Upper lobe of left lung (tissue), 4 donors: Measurements from ENCODE around the gene HELZ2.

ENCODE experiments used
- EP300 ChIP-seq, 4 donors: sonication (generic); formaldehyde crosslinking; IDR thresholded peaks; one replicate each; pipeline ENCODE4 v1.5.1; 2017; ENCODE audit warnings: antibody characterized with exemption in 4 of 4, control low read depth in 2 of 4
- POLR2A ChIP-seq, 4 donors: fragments of 450-650 bp; IDR thresholded peaks; one replicate each; pipeline ENCODE4 v1.5.1; 2016 to 2017; ENCODE audit warnings: antibody characterized with exemption in 4 of 4, mild to moderate bottlenecking in 2 of 4
- POLR2AphosphoS5 ChIP-seq, 2 donors: sonication (generic); formaldehyde crosslinking; IDR thresholded peaks; one replicate each; pipeline ENCODE4 v1.5.1; 2017; ENCODE audit warnings: antibody characterized with exemption in 2 of 2
- TF ChIP-seq, protein P1 (sequence below), 6 experiments: fragments of 450-650 bp in 4 of 6; fragments of 200-600 bp in 2 of 6; sonication (generic) in 2 of 6; IDR thresholded peaks; one replicate each; pipeline ENCODE4 v1.5.1; 2016 to 2019; ENCODE audit warnings: antibody characterized with exemption in 6 of 6

DNA sequence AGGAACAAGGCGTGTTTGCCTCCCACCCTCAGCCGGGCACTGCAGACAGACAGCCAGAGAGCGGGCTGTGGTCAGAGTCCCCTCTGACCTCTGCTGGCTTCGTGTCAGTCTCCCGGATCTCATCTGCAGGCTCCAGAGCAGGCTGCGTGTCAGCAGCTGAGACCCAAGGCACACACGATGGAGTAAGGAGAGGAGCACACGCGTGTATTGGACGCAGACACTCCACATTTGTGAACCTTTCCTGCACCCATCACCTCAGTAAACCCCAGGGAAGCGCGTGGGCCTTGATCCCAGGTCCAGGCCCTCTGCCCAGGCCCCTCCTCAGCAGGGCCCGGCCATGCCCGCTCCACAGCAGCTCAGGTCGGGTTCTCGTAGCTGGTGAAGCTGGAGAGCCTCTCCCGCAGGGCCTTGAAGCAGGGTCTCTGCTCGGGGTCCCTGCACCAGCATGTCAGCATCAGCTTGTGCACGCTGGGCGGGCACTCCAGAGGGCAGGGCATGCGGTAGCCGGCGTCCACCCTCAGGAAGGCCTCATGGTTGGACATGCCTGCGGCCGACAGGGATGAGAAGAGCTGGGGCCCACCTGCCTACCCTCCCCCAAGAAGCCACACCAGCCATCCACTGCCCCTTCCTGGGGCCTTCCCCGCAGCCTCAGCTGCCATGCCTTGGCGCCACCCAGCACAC is 44.7 kb downstream of the HELZ2 start:
- TF ChIP-seq POLR2AphosphoS5 (IDR thresholded peaks at IDR 0.05) (no peak), EP300 (IDR thresholded peaks at IDR 0.05) (no peak), POLR2A (IDR thresholded peaks at IDR 0.05) (no peak)
- TF ChIP-seq, protein P1, sequence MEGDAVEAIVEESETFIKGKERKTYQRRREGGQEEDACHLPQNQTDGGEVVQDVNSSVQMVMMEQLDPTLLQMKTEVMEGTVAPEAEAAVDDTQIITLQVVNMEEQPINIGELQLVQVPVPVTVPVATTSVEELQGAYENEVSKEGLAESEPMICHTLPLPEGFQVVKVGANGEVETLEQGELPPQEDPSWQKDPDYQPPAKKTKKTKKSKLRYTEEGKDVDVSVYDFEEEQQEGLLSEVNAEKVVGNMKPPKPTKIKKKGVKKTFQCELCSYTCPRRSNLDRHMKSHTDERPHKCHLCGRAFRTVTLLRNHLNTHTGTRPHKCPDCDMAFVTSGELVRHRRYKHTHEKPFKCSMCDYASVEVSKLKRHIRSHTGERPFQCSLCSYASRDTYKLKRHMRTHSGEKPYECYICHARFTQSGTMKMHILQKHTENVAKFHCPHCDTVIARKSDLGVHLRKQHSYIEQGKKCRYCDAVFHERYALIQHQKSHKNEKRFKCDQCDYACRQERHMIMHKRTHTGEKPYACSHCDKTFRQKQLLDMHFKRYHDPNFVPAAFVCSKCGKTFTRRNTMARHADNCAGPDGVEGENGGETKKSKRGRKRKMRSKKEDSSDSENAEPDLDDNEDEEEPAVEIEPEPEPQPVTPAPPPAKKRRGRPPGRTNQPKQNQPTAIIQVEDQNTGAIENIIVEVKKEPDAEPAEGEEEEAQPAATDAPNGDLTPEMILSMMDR (IDR thresholded peaks at IDR 0.05): no peak
